Measurements from ENCODE around the gene HACD2. TPM values are rescaled to one million over a fixed set of nuclear protein-coding genes. Genes with fewer than 3 reads are reported as not detected.

HACD2 gene
- total and polyA plus RNA-seq, 10 of the 15 experiments (the other 5 are each of a cell fraction or from before 2014, with no cell fraction given), result 9.1 to 30.0 (median 18.8) TPM

GRCh38 chr3:123582315-123582714 is 2.5 kb downstream of the HACD2 start:
- Histone ChIP-seq H3K27me3 (replicated peaks in 1 of 2; ENCODE audit: control insufficient read depth in 2 of 2, insufficient read depth in 2 of 2, low read length in 1 of 2) (no peaks in the 10 kb centered on the region), H4K20me1 (ENCODE audit: control insufficient read depth, insufficient read depth) (no peaks in the 10 kb centered on the region), H3K9me3 (replicated peaks; ENCODE audit: control insufficient read depth, insufficient read depth, low read length) (no peaks in the 10 kb centered on the region), H3K27ac (ENCODE audit: control insufficient read depth, insufficient read depth) (no peak overlapping the region), H3K9ac (ENCODE audit: control insufficient read depth, insufficient read depth, low read length) (no peak overlapping the region), H3K4me1 (ENCODE audit: control insufficient read depth, insufficient read depth, low read length) (peaks cover 5% of the 10 kb centered on the region), H3K4me2 (ENCODE audit: control insufficient read depth, insufficient read depth) (peak overlapping the region; percentile 60), H2AFZ (ENCODE audit: control insufficient read depth, low read depth, low read length) (no peak overlapping the region), H3K36me3 (ENCODE audit: control insufficient read depth in 2 of 2, insufficient read depth in 2 of 2, low read length in 1 of 2) (peaks cover 0 to 12% of the 10 kb centered on the region in 2 experiments; a peak in 1 of 4 replicates), H3K4me3 (peak overlapping the region; percentile 22; the same call in 1 of the 2 replicates), H3K79me2 (ENCODE audit: control insufficient read depth, insufficient read depth, low read length) (peaks cover 31% of the 10 kb centered on the region)
- intact Hi-C loops (cut with micrococcal nuclease; ENCODE audit: unreplicated experiment) (no loop called here), in situ Hi-C loops (cut with MboI) (no loop called here)
- no TSS peak for BruUV-seq (replicated peaks)
- ChIA-PET RAD21 (ENCODE audit: unreplicated experiment) (interaction anchor here (0.6 kb wide), 1 partner anchor 826 kb away, joined by 4 read pairs; no protein-coding TSS in a partner anchor), SMC1A (ENCODE audit: uncharacterized antibody, unreplicated experiment) (interaction anchor here (0.7 to 2.6 kb wide), 8 partner anchors 10 to 99 kb away, joined by 3 to 16 read pairs (median 4); no protein-coding TSS in a partner anchor), CTCF (interaction anchor here (0.7 to 3.8 kb wide), 5 partner anchors 11 to 60 kb away, joined by 4 to 21 read pairs (median 12); no protein-coding TSS in a partner anchor), POLR2A (interaction anchor here (0.5 kb wide), 1 partner anchor 106 kb away, joined by 3 read pairs; no protein-coding TSS in a partner anchor)
- 80% methylated on average over 3 of the region's 3 CpGs for WGBS (ENCODE audit: insufficient coverage, insufficient replicate concordance, low lambda C conversion rate, missing lambda C conversion rate)
- TF ChIP-seq CBX3 (IDR thresholded peaks at IDR 0.05; ENCODE audit: borderline replicate concordance, low read depth), result no peak
- no peak for TF ChIP-seq SIN3A (IDR thresholded peaks at IDR 0.05; ENCODE audit: low read depth, low read length)
- TF ChIP-seq IRF3 (IDR thresholded peaks at IDR 0.05), result no peak
- no peak for TF ChIP-seq RB1 (IDR thresholded peaks at IDR 0.05; ENCODE audit: borderline replicate concordance)
- TF ChIP-seq, protein P1, sequence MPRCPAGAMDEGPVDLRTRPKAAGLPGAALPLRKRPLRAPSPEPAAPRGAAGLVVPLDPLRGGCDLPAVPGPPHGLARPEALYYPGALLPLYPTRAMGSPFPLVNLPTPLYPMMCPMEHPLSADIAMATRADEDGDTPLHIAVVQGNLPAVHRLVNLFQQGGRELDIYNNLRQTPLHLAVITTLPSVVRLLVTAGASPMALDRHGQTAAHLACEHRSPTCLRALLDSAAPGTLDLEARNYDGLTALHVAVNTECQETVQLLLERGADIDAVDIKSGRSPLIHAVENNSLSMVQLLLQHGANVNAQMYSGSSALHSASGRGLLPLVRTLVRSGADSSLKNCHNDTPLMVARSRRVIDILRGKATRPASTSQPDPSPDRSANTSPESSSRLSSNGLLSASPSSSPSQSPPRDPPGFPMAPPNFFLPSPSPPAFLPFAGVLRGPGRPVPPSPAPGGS (IDR thresholded peaks at IDR 0.05; ENCODE audit: borderline replicate concordance, insufficient read depth, low read depth, low read length, poor library complexity, severe bottlenecking), result no peak
- no peak for TF ChIP-seq TCF7 (IDR thresholded peaks at IDR 0.05; ENCODE audit: borderline replicate concordance)
- no peak for TF ChIP-seq ZBTB33 (IDR thresholded peaks at IDR 0.05)
- no peak for TF ChIP-seq FOS (IDR thresholded peaks at IDR 0.05; ENCODE audit: borderline replicate concordance, extremely low read depth, insufficient read length)
- TF ChIP-seq ZNF24 (IDR thresholded peaks at IDR 0.05), result no peak
- TF ChIP-seq TCF3 (IDR thresholded peaks at IDR 0.05; ENCODE audit: borderline replicate concordance, insufficient read depth, low read depth, low read length), result no peak
- TF ChIP-seq ATF7 (IDR thresholded peaks at IDR 0.05; ENCODE audit: low read depth), result no peak
- no peak for TF ChIP-seq CEBPB (IDR thresholded peaks at IDR 0.05; ENCODE audit: borderline replicate concordance in 1 of 2, low read depth in 2 of 2, low read length in 2 of 2)
- no peak for TF ChIP-seq POLR2AphosphoS5 (IDR thresholded peaks at IDR 0.05; ENCODE audit: low read length)
- no peak for TF ChIP-seq PML (IDR thresholded peaks at IDR 0.05; ENCODE audit: low read length)
- TF ChIP-seq SRF (IDR thresholded peaks at IDR 0.05; ENCODE audit: low read depth in 2 of 2, low read length in 2 of 2), result no peak
- TF ChIP-seq NRF1 (conservative IDR thresholded peaks at IDR 0.05; ENCODE audit: low read depth, low read length), result no peak
- DNase-seq (ENCODE audit: low read depth, low spot score), result no peak
- ATAC-seq, result no peak
- FAIRE-seq, result no peak
